HG03159 (cell line): ENCODE results near the gene TTR.

Experiments used
- ATAC-seq: cut with Tn5 transposase; IDR thresholded peaks from one replicate; pipeline ENCODE4 v1.9.1; 2021; ENCODE audit warnings: mild to moderate bottlenecking, moderate library complexity; ENCODE audit not compliant: unreplicated experiment

The TTR gene

DNA sequence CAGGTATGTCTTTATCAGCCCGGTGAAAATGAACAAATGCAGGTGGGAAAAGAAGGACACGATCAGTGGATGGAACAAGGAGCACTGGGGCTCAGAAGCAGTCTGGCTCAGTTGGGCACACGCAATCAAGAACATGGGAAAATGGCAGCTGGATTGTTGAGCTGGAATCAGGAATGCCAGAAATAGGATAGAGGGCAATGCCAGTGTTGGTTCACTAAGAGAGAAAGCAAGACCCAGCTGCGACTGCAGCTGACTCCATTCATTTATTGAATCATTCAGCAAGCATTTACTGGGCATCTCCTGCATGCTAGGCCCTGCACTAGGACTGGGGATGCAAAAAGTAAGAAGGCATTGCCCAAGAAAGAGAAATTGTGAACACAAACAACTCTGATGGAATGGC lies 13.6 kb upstream of the TTR start:
- no peak for ATAC-seq

DNA sequence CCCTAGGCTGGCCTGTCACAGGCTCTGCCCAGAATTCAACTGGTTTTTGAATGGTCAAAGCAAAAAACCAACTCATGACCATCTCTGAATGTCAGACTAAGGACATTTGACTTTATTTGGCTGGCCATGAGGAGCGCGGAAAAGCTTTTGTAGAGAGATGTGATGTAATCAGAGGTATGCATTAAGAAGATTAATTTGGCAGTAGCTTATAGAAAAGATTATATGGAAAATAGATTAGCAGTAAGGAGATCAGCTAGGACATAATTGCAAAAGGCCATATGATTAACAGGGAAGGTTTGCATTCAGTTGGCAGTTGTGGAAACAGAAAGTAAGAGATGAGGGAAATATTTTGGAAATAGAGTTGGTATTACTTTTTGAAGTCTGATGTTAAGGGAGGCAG lies 12.3 kb upstream of the TTR start:
- ATAC-seq, result no peak

DNA sequence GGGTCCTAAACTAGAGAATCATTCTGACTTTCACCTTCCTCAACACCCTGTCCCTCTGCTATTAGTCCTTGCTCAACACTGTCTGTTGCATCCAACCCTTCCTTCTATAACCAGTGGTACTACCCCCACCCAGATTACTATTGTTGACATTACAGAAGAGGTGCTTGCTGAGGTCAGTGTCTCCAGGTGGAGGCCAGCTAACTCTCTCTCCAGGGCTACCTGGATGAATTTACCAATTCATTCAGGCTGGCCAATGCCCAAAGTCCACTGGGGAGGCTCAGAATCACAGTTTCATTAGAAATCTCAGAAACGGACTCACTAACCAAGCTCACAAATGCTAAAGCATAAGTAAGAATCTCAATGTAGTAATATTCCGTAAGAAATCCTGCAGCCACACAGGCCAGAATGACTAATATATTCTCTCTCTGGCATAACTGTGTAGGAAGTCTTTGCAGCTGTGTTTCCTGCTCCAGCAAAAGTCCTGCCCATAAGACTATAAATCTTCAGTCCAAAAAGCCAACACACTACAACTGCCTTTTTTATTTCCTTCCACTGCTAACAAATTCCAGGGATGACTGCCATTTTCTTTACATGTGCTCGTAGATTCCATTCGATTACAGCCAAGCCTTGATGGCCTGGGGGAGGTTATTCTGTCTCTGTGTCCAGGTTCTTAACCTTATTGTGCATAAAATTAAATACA lies 10.0 kb upstream of the TTR start:
- ATAC-seq, result no peak

DNA sequence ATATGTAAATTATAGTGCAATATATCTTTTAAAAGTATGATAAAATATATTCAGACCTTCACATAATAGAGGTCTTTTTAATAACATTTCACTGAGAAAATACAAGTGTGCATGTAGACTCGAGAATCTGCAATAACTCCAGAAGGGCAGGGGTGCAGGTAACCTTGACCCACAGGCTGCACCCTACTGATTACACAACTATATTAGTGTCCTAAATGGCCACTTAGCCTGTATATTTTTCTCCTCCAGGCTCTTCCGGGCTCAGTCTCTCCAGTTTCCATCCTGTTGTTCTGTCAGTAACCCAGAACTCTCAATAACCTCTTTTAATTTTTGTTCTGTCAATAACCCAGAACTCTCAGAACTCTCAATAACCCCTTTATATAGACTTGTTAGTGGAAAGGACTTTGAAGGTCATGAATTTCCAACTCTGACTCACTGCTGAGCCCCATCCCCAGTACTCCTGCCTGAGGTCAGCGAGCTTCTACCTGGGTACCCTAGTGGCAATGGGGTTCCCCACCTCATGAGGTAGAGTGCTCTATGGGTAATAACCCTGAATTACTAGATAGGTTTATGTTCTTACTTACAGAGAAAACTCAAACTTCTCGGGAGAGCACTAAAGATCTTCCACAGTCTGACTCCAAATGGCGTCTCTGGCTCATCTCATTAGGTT lies 8.4 kb upstream of the TTR start:
- ATAC-seq, result no peak

GRCh38 chr18:31585991-31586390 lies 5.7 kb upstream of the TTR start:
- no peak for ATAC-seq

GRCh38 chr18:31586616-31587015 lies 5.1 kb upstream of the TTR start:
- ATAC-seq, result no peak

DNA sequence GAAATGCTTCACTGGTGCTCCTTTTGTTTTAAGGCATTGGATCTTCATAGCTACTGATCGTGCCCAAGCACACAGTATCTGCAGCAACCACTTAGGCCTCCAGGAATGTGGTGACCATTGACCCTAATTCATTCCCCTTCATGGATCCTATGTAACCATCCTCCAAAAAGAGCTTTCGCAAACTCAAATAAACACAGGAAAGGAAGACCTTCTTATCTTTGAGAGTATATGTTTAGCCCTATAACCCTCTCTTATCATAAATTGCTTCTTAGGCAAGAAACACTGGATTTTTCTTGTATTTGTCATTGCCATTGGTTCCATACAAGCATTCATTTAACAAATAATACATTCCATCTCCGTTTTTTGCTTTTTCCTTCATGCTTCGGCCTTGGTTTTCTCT lies 4.1 kb upstream of the TTR start:
- ATAC-seq, result no peak

GRCh38 chr18:31590570-31590969 lies 1.1 kb upstream of the TTR start:
- no peak for ATAC-seq

DNA sequence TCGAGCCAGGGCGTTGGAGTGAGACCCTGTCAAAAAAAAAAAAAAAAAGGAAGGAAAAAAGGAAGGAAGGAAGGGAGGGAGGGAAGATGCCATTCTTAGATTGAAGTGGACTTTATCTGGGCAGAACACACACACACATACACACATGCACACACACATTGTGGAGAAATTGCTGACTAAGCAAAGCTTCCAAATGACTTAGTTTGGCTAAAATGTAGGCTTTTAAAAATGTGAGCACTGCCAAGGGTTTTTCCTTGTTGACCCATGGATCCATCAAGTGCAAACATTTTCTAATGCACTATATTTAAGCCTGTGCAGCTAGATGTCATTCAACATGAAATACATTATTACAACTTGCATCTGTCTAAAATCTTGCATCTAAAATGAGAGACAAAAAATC lies 564 bp upstream of the TTR start:
- ATAC-seq, result no peak

DNA sequence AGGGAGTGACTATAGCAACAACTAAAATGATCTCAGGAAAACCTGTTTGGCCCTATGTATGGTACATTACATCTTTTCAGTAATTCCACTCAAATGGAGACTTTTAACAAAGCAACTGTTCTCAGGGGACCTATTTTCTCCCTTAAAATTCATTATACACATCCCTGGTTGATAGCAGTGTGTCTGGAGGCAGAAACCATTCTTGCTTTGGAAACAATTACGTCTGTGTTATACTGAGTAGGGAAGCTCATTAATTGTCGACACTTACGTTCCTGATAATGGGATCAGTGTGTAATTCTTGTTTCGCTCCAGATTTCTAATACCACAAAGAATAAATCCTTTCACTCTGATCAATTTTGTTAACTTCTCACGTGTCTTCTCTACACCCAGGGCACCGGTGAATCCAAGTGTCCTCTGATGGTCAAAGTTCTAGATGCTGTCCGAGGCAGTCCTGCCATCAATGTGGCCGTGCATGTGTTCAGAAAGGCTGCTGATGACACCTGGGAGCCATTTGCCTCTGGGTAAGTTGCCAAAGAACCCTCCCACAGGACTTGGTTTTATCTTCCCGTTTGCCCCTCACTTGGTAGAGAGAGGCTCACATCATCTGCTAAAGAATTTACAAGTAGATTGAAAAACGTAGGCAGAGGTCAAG lies 955 bp downstream of the TTR start:
- no peak for ATAC-seq

GRCh38 chr18:31595121-31595771 lies 3.6 kb downstream of the TTR start:
- no peak for ATAC-seq

DNA sequence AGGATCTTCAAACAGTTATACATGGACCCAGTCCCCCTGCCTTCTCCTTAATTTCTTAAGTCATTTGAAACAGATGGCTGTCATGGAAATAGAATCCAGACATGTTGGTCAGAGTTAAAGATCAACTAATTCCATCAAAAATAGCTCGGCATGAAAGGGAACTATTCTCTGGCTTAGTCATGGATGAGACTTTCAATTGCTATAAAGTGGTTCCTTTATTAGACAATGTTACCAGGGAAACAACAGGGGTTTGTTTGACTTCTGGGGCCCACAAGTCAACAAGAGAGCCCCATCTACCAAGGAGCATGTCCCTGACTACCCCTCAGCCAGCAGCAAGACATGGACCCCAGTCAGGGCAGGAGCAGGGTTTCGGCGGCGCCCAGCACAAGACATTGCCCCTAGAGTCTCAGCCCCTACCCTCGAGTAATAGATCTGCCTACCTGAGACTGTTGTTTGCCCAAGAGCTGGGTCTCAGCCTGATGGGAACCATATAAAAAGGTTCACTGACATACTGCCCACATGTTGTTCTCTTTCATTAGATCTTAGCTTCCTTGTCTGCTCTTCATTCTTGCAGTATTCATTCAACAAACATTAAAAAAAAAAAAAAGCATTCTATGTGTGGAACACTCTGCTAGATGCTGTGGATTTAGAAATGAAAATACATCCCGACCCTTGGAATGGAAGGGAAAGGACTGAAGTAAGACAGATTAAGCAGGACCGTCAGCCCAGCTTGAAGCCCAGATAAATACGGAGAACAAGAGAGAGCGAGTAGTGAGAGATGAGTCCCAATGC lies 4.6 kb downstream of the TTR start:
- no peak for ATAC-seq

DNA sequence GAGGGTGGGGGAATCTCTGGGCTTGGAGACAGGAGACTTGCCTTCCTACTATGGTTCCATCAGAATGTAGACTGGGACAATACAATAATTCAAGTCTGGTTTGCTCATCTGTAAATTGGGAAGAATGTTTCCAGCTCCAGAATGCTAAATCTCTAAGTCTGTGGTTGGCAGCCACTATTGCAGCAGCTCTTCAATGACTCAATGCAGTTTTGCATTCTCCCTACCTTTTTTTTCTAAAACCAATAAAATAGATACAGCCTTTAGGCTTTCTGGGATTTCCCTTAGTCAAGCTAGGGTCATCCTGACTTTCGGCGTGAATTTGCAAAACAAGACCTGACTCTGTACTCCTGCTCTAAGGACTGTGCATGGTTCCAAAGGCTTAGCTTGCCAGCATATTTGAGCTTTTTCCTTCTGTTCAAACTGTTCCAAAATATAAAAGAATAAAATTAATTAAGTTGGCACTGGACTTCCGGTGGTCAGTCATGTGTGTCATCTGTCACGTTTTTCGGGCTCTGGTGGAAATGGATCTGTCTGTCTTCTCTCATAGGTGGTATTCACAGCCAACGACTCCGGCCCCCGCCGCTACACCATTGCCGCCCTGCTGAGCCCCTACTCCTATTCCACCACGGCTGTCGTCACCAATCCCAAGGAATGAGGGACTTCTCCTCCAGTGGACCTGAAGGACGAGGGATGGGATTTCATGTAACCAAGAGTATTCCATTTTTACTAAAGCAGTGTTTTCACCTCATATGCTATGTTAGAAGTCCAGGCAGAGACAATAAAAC lies 6.5 kb downstream of the TTR start:
- no peak for ATAC-seq

DNA sequence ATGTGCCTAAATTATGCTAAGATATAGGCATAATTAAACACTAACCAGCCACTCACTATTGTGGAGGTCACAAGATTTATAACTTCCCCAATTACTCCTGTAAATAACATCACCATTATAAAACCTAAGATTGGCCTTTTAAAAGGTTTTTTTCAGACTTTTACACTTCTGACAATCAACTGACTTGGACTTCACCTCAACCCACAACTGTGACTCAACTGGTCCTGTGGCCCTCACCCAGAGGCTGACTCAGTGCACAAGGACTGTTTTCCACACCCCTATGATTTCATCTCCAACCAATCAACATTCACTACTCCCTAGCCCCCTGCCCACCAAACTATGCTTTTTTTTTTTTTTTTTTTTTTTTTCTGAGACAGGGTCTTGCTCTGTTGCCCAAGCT lies 11.6 kb downstream of the TTR start:
- ATAC-seq, result no peak

GRCh38 chr18:31606265-31606664 lies 14.6 kb downstream of the TTR start:
- no peak for ATAC-seq

DNA sequence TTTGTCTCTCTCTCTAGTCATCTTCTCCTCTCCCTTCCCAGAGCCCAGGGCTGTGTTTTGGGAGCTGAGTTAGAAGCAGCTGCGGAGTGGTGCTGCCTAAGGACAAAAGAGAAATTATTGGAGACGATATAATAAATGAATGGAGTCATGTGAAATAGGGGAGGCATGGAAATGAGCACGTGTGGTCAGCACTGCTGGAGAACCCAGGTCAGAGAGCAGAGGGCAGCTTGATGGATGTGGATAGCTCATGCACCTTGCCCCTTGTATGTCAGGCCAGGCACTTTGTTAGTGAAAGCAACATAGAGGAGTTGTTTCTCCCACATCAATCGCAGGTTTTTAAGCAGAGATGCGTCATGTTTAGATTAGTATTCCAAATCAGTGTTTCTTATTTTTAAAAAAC lies 15.7 kb downstream of the TTR start:
- no peak for ATAC-seq

DNA sequence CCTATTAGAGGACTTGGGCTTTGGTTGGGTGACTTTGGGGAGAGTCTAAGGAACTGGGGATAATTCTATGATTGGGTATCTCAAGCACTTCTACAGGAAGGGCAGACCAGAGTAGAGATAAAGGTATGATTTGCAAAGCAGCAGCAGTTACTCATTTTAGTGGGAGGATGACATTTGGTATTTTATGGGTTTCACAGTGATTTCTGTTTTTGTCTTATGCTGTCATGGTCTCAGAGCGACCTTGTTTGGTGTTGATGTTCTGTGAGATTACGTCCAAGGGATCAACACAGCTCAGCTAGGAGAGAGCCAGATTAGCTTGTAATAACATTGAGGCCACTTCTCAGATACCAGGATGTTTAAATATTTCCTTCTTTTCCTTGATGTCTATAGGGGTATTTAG lies 18.2 kb downstream of the TTR start:
- no peak for ATAC-seq

DNA sequence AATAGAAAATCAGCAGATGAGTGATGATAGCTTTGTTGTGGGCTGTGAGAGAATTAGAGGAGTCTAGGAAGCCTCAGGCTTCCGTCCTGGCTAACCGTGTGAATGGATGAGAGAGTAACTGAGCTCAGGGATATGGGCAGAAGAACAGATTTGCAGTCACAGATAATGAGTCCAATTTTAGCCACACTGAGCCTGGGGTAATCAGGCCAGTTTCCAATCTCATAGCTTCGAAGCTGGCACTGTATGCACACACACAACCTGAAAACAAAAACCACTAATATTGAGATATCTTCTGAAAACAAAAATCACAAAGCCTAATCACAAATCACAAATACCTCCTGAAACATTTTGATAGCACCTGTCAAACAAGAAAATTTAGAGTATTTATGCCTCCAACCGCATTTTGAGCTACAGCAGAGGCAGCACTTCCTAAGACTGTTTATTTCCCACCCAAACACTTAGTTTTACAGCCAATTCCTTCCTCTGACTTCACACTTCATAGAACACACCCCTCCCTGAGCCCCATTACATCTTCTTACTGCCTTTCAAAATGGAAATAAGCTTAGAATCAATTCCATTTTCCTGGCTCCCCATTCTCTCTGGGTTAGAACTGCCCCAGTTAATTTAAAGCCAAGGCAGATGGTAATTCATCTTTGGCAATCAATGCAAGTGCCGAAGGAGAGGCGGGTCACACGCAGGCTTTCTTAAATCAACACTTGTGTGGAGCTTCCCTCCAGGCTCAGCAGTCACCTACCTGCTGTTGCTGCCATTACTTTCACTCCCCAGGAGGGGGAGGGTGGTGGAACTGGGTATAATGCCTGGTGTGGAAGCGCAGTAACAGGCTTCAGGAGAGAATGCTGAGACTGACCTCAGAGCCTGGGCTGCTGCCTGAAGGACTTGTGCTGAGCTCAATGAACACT lies 18.9 kb downstream of the TTR start:
- ATAC-seq, result peak; percentile 55

DNA sequence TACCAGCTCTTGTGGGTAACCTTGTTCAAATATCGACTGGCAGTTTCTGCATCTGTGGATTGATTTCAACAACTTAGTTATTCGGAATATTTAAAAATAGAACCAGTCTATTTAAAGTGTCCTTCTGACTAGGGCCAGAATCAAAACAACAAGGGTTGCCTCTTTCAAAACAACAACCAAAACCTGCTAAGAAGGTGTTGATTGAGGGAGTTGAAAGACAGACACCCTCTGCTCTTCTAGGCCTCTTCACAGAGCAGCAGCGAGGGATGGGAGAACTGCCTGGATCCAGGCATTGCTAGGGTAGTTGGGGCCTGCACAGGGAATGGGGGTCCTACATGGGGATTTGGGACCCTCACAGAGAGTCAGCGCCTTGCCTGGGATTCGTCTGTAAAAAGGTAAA lies 19.8 kb downstream of the TTR start:
- no peak for ATAC-seq
